ENCODE data around the gene WDFY3. TPM values are rescaled to one million over a fixed set of nuclear protein-coding genes. Genes with fewer than 3 reads are reported as not detected.

Gene WDFY3
- total and polyA plus RNA-seq, 2 of the 13 experiments (the other 11 are each of a cell fraction or from before 2014, with no cell fraction given) = 16.7 to 24.5 TPM

GRCh38 chr4:84821064-84821463, 145.4 kb downstream of the WDFY3 start:
- TF ChIP-seq ZNF768 (CRISPR knock-in tag; IDR thresholded peaks at IDR 0.05) (no peak), SIX4 (CRISPR knock-in tag; IDR thresholded peaks at IDR 0.05) (no peak), TARDBP (CRISPR knock-in tag; IDR thresholded peaks at IDR 0.05) (no peak), KDM3A (CRISPR knock-in tag; IDR thresholded peaks at IDR 0.05; ENCODE audit: low read depth) (no peak), ZNF740 (CRISPR knock-in tag; IDR thresholded peaks at IDR 0.05) (no peak), GMEB2 (CRISPR knock-in tag; IDR thresholded peaks at IDR 0.05; ENCODE audit: low read depth) (no peak), ZNF382 (CRISPR knock-in tag; IDR thresholded peaks at IDR 0.05; ENCODE audit: borderline replicate concordance) (no peak), NR2F2 (IDR thresholded peaks at IDR 0.05; ENCODE audit: borderline replicate concordance, low read depth) (no peak), ZSCAN30 (CRISPR knock-in tag; IDR thresholded peaks at IDR 0.05) (no peak), ZFX (CRISPR knock-in tag; IDR thresholded peaks at IDR 0.05; ENCODE audit: low read depth) (no peak), SP2 (CRISPR knock-in tag; IDR thresholded peaks at IDR 0.05) (no peak), PCBP1 (IDR thresholded peaks at IDR 0.05; ENCODE audit: borderline replicate concordance, low read depth, low read length) (no peak), ZC3H13 (CRISPR knock-in tag; IDR thresholded peaks at IDR 0.05) (no peak), ZFP36L1 (CRISPR knock-in tag; IDR thresholded peaks at IDR 0.05) (no peak), THYN1 (CRISPR knock-in tag; IDR thresholded peaks at IDR 0.05; ENCODE audit: borderline replicate concordance, low read depth) (no peak), CSRNP2 (CRISPR knock-in tag; conservative IDR thresholded peaks at IDR 0.05; ENCODE audit: low read depth) (no peak), ZNF329 (CRISPR knock-in tag; IDR thresholded peaks at IDR 0.05; ENCODE audit: low read depth) (no peak), CEBPB (IDR thresholded peaks at IDR 0.05; ENCODE audit: borderline replicate concordance, low read depth, low read length) (no peak), ZFP1 (CRISPR knock-in tag; IDR thresholded peaks at IDR 0.05) (no peak)
- POLR2A ChIA-PET = no interaction called here

More at GRCh38 chr4:84821064-84821463, 145.4 kb downstream of the WDFY3 start:
- H4K20me1 ChIP-seq (ENCODE audit: insufficient read depth, low read length) = no peaks in the 10 kb centered on the region
- FAIRE-seq (no peak), DNase-seq (ENCODE audit: low spot score) (no peak), ATAC-seq (no peak)
- no peaks in the 10 kb centered on the region for H3K4me1 ChIP-seq (ENCODE audit: insufficient read depth, low read length)
- BruUV-seq (replicated peaks) = no TSS peak
- H3K4me3 ChIP-seq (replicated peaks in 1 of 3; ENCODE audit: insufficient read depth in 1 of 3, low read depth in 2 of 3, low read length in 3 of 3) = no peak overlapping the region
- H2AFZ ChIP-seq (ENCODE audit: low read length) = no peak overlapping the region
- H3K79me2 ChIP-seq (ENCODE audit: insufficient read depth, low read length) = no peaks in the 10 kb centered on the region
- intact Hi-C loops (cut with micrococcal nuclease; ENCODE audit: unreplicated experiment) = no loop called here
- no peaks in the 10 kb centered on the region for H3K27me3 ChIP-seq (ENCODE audit: control insufficient read depth in 1 of 2, insufficient read depth in 2 of 2, low read length in 2 of 2)
- CTCF ChIA-PET (ENCODE audit: low intra/inter-chr PET ratio, low total read pairs) = no interaction called here
- H3K36me3 ChIP-seq (replicated peaks in 1 of 2; ENCODE audit: control insufficient read depth in 1 of 2, insufficient read depth in 2 of 2, low read length in 2 of 2) = peaks cover 0 to 10% of the 10 kb centered on the region in 2 experiments; a peak in 1 of 5 replicates
- H3K9ac ChIP-seq (ENCODE audit: insufficient read depth, low read depth, low read length) = no peak overlapping the region
- no peaks in the 10 kb centered on the region for H3K9me3 ChIP-seq (ENCODE audit: low read length)
- in situ Hi-C loops (cut with HindIII; ENCODE audit: extremely low pct_ligation_motif_present, low pct_unique_long_range_greater_than_20kb) = no loop called here
- no peak overlapping the region for H3K4me2 ChIP-seq (ENCODE audit: low read depth, low read length)
- WGBS (ENCODE audit: low lambda C conversion rate) = 97% methylated on average over 1 of the region's 1 CpG
- H3K27ac ChIP-seq (ENCODE audit: extremely low read length, insufficient read depth, low read length) = no peak overlapping the region
